ENCODE data around the gene NAT9. TPM values are rescaled to one million over a fixed set of nuclear protein-coding genes. Genes with fewer than 3 reads are reported as not detected.

The NAT9 gene
- total and polyA plus RNA-seq, 2 donors (not counting 3 experiments of a cell fraction or from before 2014, with no cell fraction given) = 39.3 to 44.8 TPM

- Histone ChIP-seq H2AFZ (ENCODE audit: low read depth, low read length) (no peak overlapping the region), H3K27ac (ENCODE audit: insufficient read depth, low read depth, low read length) (no peak overlapping the region), H3K79me2 (ENCODE audit: control insufficient read depth, insufficient read depth, low read length) (no peaks in the 10 kb centered on the region), H3K9me1 (replicated peaks; ENCODE audit: control insufficient read depth, extremely low read depth, insufficient read depth, low read length) (no peaks in the 10 kb centered on the region), H3K4me1 (ENCODE audit: control insufficient read depth, extremely low read depth, insufficient read depth, low read length) (no peaks in the 10 kb centered on the region), H3K9me3 (replicated peaks; ENCODE audit: control insufficient read depth, insufficient read depth, low read length) (no peaks in the 10 kb centered on the region), H4K20me1 (replicated peaks; ENCODE audit: control insufficient read depth, extremely low read depth, insufficient read depth, low read length) (no peaks in the 10 kb centered on the region), H3K36me3 (ENCODE audit: control insufficient read depth in 2 of 2, extremely low read depth in 1 of 2, insufficient read depth in 2 of 2, low read length in 2 of 2) (peaks cover 4 to 17% of the 10 kb centered on the region in 2 experiments), H3K27me3 (ENCODE audit: control insufficient read depth in 2 of 2, insufficient read depth in 2 of 2, low read length in 2 of 2) (no peaks in the 10 kb centered on the region), H3K9ac (replicated peaks; ENCODE audit: extremely low read depth, insufficient read depth, low read length) (no peak overlapping the region), H3K4me3 (replicated peaks in 1 of 3; ENCODE audit: insufficient read depth in 1 of 3, low read depth in 1 of 3, low read length in 3 of 3) (no peak overlapping the region), H3K4me2 (ENCODE audit: insufficient read depth, low read length) (no peak overlapping the region)
- TF ChIP-seq POLR2A (IDR thresholded peaks at IDR 0.05; ENCODE audit: low read depth, low read length) = no peak
- TF ChIP-seq EZH2 (IDR thresholded peaks at IDR 0.05; ENCODE audit: borderline replicate concordance, low read depth, low read length, severe bottlenecking) = no peak
- no peak for TF ChIP-seq MAX (IDR thresholded peaks at IDR 0.05; ENCODE audit: insufficient read depth, insufficient read length)
- TF ChIP-seq FOS (IDR thresholded peaks at IDR 0.05; ENCODE audit: borderline replicate concordance, insufficient read depth, low read length) = no peak
- TF ChIP-seq POLR2AphosphoS5 (IDR thresholded peaks at IDR 0.05; ENCODE audit: insufficient read depth, low read depth, low read length) = no peak
- intact Hi-C loops (cut with micrococcal nuclease) (loop anchor here (1.0 to 5.0 kb wide), 5 partner anchors 36 to 168 kb away; no protein-coding TSS in a partner anchor), dilution Hi-C loops (cut with MboI; ENCODE audit: extremely low pct_ligation_motif_present, low sequenced_read_pairs) (no loop called here)
- CTCF ChIA-PET = interaction anchor here (0.6 to 14.0 kb wide), 26 partner anchors 9 to 1490 kb away, joined by 3 to 325 read pairs (median 6); partner anchors contain the start of genes FDXR and GRIN2C
- POLR2A ChIA-PET = no interaction called here
- no TSS peak for BruUV-seq (replicated peaks)
- FAIRE-seq = no peak
- no peak for DNase-seq (ENCODE audit: low read depth, low spot score)
Measured at GRCh38 chr17:74790161-74791058, 14.3 kb upstream of the NAT9 start.

All from endothelial cell of umbilical vein (primary cell).